ENCODE measurements around the gene MMP24.
"Not testable (repeated sequence)": the region's sequence is repeated elsewhere in the genome, so short reads cannot be mapped to it uniquely, and the experiment has no call there.

The MMP24 gene

GRCh38 chr20:35226126-35226883 lies at the start of gene MMP24:
Gene MMP24, plus strand, starts transcription at chr20:35226690. Its CDS starts 49 bp downstream, at chr20:35226739.
- DNase-seq = peak in 1 of 56 donors; percentile 19

GRCh38 chr20:35179292-35180212 lies 46.9 kb upstream of the MMP24 start:
- DNase-seq = no peak

- DNase-seq = no peak
Measured at GRCh38 chr20:35180266-35180665, 46.2 kb upstream of the MMP24 start.

GRCh38 chr20:35181731-35182130 lies 44.8 kb upstream of the MMP24 start:
- no peak for DNase-seq

- DNase-seq = not testable (repeated sequence)
Measured at GRCh38 chr20:35186691-35187289, 39.7 kb upstream of the MMP24 start.

- DNase-seq = no peak
Measured at GRCh38 chr20:35187584-35188190, 38.8 kb upstream of the MMP24 start.

- not testable (repeated sequence) for DNase-seq
Measured at GRCh38 chr20:35189223-35189622, 37.3 kb upstream of the MMP24 start.

GRCh38 chr20:35190556-35190955 lies 35.9 kb upstream of the MMP24 start:
- DNase-seq = no peak

GRCh38 chr20:35191419-35192117 lies 34.9 kb upstream of the MMP24 start:
- DNase-seq = no peak

- DNase-seq = no peak
Measured at GRCh38 chr20:35192118-35192872, 34.2 kb upstream of the MMP24 start.

- DNase-seq = not testable (repeated sequence)
Measured at GRCh38 chr20:35193031-35193791, 33.3 kb upstream of the MMP24 start.

- no peak for DNase-seq
Measured at GRCh38 chr20:35196313-35196712, 30.2 kb upstream of the MMP24 start.

- DNase-seq = no peak
Measured at GRCh38 chr20:35199740-35200139, 26.8 kb upstream of the MMP24 start.

GRCh38 chr20:35200267-35200666 lies 26.2 kb upstream of the MMP24 start:
- DNase-seq = no peak

- DNase-seq = not testable (repeated sequence)
Measured at GRCh38 chr20:35201467-35201866, 25.0 kb upstream of the MMP24 start.

GRCh38 chr20:35206802-35207201 lies 19.7 kb upstream of the MMP24 start:
- DNase-seq = no peak

GRCh38 chr20:35207950-35208611 lies 18.4 kb upstream of the MMP24 start:
- peak in 45 of 56 donors; percentile 7 to 89 (median 38) for DNase-seq
